Osteoblast (primary cell): ENCODE measurements around the gene PKIG. TPM values are rescaled to one million over a fixed set of nuclear protein-coding genes. Genes with fewer than 3 reads are reported as not detected.

Experiments used
- DNase-seq: peaks from one replicate; pipeline ENCODE4 v3.0.0; 2011; ENCODE audit warnings: low spot score, mixed read lengths; ENCODE audit not compliant: insufficient read length; ENCODE audit errors: missing footprints
- H2AFZ ChIP-seq: 2 replicates; pipeline ENCODE4 v1.6.0; 2011; ENCODE audit warnings: mild to moderate bottlenecking, low read length
- H3K27ac ChIP-seq: 2 replicates; pipeline ENCODE4 v1.5.1; 2011; ENCODE audit warnings: mild to moderate bottlenecking, low read depth, low read length, moderate library complexity
- H3K27me3 ChIP-seq: 2 replicates; pipeline ENCODE4 v1.6.0; 2012; ENCODE audit warnings: mild to moderate bottlenecking, control low read depth, inconsistent platforms, low read length, moderate library complexity; ENCODE audit not compliant: insufficient read depth
- H3K36me3 ChIP-seq: 2 replicates; pipeline ENCODE4 v1.5.1; 2011; ENCODE audit warnings: mild to moderate bottlenecking, low read length, control low read depth, moderate library complexity; ENCODE audit not compliant: insufficient read depth
- H3K4me1 ChIP-seq: 2 replicates; pipeline ENCODE4 v1.5.1; 2011; ENCODE audit warnings: mild to moderate bottlenecking, low read length, control low read depth, moderate library complexity; ENCODE audit not compliant: insufficient read depth
- H3K4me2 ChIP-seq: 2 replicates; pipeline ENCODE4 v1.6.0; 2011; ENCODE audit warnings: mild to moderate bottlenecking, low read length; ENCODE audit not compliant: insufficient read depth
- H3K4me3 ChIP-seq: fragments of 200-600 bp; sonication (generic); 3 replicates; pipeline ENCODE4 v1.5.1; 2012; ENCODE audit warnings: mild to moderate bottlenecking, low read length, inconsistent platforms; ENCODE audit not compliant: insufficient read depth
- H3K79me2 ChIP-seq: 2 replicates; pipeline ENCODE4 v1.6.0; 2012; ENCODE audit warnings: mild to moderate bottlenecking, low read length, control low read depth, inconsistent platforms; ENCODE audit not compliant: insufficient read depth
- H3K9me3 ChIP-seq: 2 replicates; pipeline ENCODE4 v1.5.1; 2011; ENCODE audit warnings: low read depth, low read length, control low read depth
- H4K20me1 ChIP-seq: 2 replicates; pipeline ENCODE4 v1.6.0; 2012; ENCODE audit warnings: mild to moderate bottlenecking, low read length, control low read depth; ENCODE audit not compliant: insufficient read depth
- total RNA-seq: library from RNA; depleted of rRNA; stranded (reverse); fragments of >200 nt; gene quantifications from 2 replicates; pipeline ENCODE4 v1.2.3, GENCODE V29; 2012
- TF ChIP-seq, protein P1 (sequence below): IDR thresholded peaks from 2 replicates; pipeline ENCODE4 v1.5.1; 2011; ENCODE audit warnings: mild to moderate bottlenecking, low read depth, low read length, moderate library complexity; ENCODE audit errors: extremely low read depth

PKIG gene
- total RNA-seq, 1 donor, result 107 TPM

DNA sequence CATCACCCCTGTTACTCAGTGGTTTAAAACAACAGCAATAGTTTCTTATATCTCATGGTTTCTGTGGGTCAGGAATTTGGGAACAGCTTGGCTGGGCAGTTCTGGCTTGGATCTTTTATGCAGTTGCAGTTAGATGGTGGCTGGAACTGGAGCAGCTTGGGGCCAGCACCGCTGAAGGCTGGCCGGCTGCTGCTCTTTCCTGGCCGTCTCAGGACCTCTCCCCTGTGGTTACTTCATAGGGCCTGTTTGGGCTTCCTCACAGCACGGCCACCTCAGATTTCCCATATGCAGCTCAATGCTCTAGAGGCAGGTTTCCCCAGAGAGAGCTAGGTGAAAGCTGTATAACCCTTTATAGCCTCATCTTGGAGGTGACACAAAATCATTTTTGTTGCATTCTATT, 15.6 kb downstream of the PKIG start:
- no peak for DNase-seq
- TF ChIP-seq, protein P1, sequence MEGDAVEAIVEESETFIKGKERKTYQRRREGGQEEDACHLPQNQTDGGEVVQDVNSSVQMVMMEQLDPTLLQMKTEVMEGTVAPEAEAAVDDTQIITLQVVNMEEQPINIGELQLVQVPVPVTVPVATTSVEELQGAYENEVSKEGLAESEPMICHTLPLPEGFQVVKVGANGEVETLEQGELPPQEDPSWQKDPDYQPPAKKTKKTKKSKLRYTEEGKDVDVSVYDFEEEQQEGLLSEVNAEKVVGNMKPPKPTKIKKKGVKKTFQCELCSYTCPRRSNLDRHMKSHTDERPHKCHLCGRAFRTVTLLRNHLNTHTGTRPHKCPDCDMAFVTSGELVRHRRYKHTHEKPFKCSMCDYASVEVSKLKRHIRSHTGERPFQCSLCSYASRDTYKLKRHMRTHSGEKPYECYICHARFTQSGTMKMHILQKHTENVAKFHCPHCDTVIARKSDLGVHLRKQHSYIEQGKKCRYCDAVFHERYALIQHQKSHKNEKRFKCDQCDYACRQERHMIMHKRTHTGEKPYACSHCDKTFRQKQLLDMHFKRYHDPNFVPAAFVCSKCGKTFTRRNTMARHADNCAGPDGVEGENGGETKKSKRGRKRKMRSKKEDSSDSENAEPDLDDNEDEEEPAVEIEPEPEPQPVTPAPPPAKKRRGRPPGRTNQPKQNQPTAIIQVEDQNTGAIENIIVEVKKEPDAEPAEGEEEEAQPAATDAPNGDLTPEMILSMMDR, result no peak
- Histone ChIP-seq H3K27ac (no peak overlapping the region), H3K4me3 (no peak overlapping the region), H3K36me3 (no peaks in the 10 kb centered on the region), H3K27me3 (no peaks in the 10 kb centered on the region), H4K20me1 (peaks cover 10% of the 10 kb centered on the region), H3K4me2 (no peak overlapping the region), H3K4me1 (peaks cover 47% of the 10 kb centered on the region), H3K9me3 (no peaks in the 10 kb centered on the region), H3K79me2 (peaks cover 18% of the 10 kb centered on the region), H2AFZ (no peak overlapping the region)

DNA sequence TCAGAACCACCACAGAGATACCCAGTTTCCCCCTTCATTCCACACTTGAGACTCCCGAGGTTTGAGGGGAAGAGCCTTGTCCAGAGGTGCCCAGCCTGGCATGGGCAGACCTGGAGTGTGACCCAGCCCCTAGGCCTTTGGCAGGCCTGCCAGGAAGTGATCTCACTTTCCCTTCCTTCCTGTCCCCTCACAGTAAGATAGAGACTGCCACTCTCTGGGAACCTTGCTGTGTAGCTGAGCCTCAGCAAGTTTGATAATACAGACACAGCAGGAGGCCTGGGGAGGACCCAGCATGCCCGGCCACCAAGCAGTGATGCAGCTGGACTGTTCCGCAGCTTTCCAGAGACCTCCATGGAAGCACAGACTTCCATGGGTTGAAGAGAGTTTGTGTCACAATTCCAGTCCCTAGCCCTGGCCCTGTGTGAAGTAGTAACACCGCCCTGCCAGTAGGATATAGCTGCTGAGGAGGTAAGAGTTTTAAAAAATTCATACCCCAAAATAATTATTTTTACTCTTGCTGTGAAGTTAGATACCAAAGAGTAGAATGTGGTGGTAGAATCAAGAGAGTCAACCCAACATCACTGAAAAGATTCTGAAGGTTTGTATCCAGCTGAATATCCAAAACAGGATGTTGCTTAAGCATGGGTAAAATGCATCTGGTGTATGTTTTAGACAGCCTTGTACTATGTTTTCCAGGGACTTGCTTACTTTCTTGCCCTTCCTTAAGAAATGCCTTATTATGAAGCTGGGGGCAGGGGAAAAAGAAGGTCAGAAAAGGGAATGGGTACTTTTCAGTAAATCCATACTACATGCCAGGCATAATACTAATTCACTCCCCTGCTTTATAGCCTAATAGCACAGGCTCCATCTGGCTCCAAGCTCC, 16.3 kb downstream of the PKIG start:
- no peak overlapping the region for H2AFZ ChIP-seq
- H3K79me2 ChIP-seq, result peaks cover 24% of the 10 kb centered on the region

DNA sequence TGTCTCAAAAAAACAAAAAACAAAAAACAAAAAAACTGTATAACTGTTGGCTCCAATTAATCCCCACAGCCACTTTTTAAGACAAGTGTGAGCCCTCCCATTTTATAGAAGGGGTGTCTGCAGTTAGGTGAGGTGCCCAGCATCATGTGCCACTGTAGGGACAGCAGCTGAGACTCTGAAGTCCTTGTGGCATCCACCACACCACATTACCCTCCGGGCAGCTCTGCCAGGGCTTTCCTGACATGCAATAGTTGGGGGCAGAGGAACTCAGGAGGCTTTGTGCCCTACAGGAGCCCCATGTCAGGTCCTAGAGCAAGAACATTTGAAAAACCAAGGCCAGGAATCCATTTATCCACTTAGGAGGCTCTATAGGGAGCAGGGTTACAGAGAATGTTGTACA, 17.3 kb downstream of the PKIG start:
- H3K36me3 ChIP-seq, result no peaks in the 10 kb centered on the region
- no peak overlapping the region for H2AFZ ChIP-seq
- peaks cover 13% of the 10 kb centered on the region for H4K20me1 ChIP-seq
- peaks cover 46% of the 10 kb centered on the region for H3K4me1 ChIP-seq
- no peaks in the 10 kb centered on the region for H3K27me3 ChIP-seq
- H3K27ac ChIP-seq, result no peak overlapping the region
- TF ChIP-seq, protein P1, result no peak
- H3K4me3 ChIP-seq, result no peak overlapping the region
- DNase-seq, result no peak
- H3K9me3 ChIP-seq, result no peaks in the 10 kb centered on the region
- H3K79me2 ChIP-seq, result peaks cover 27% of the 10 kb centered on the region
- H3K4me2 ChIP-seq, result no peak overlapping the region

More for the DNA sequence above, 16.3 kb downstream of the PKIG start:
- Histone ChIP-seq H3K27me3 (no peaks in the 10 kb centered on the region), H3K27ac (no peak overlapping the region), H4K20me1 (peaks cover 14% of the 10 kb centered on the region), H3K4me1 (peaks cover 47% of the 10 kb centered on the region), H3K9me3 (no peaks in the 10 kb centered on the region), H3K4me2 (no peak overlapping the region), H3K4me3 (no peak overlapping the region), H3K36me3 (no peaks in the 10 kb centered on the region)
- TF ChIP-seq, protein P1, result peak; percentile 19
- DNase-seq, result peak; percentile 66

DNA sequence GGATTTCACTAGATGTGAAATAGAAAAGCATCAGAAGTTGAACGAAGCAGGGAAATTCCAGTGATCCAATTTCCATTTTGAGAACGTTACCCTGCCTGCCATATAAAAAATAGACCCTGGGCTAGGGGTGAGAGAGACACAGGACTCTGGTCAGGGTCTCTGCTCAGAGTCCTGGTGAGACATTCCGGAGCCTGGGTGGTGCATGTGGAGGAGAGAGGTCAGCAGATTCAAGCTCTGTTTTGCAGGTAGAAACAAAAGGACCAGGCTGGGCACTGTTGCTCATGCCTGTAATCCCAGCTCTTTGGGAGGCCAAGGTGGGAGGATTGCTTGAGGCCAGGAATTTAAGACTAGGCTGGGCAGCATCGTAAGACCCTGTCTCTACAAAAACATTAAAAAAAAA, 17.9 kb downstream of the PKIG start:
- Histone ChIP-seq H3K79me2 (peaks cover 25% of the 10 kb centered on the region), H3K27ac (peak overlapping the region; percentile 75), H3K27me3 (no peaks in the 10 kb centered on the region), H3K4me1 (peaks cover 43% of the 10 kb centered on the region), H4K20me1 (peaks cover 13% of the 10 kb centered on the region), H2AFZ (no peak overlapping the region), H3K4me3 (no peak overlapping the region), H3K4me2 (no peak overlapping the region), H3K36me3 (no peaks in the 10 kb centered on the region), H3K9me3 (no peaks in the 10 kb centered on the region)
- TF ChIP-seq, protein P1, result no peak
- DNase-seq, result no peak
